ENCODE measurements around the gene MICALL2.

Gene MICALL2

GRCh38 chr7:1493129-1493528 is 33.9 kb upstream of the MICALL2 start:
- no peak for DNase-seq (ENCODE audit: low read depth)

- no peak for DNase-seq (ENCODE audit: low read depth)
Observed at GRCh38 chr7:1492640-1493039, 33.4 kb upstream of the MICALL2 start.

GRCh38 chr7:1492221-1492620 is 33.0 kb upstream of the MICALL2 start:
- DNase-seq (ENCODE audit: low read depth): no peak

GRCh38 chr7:1490837-1491236 is 31.6 kb upstream of the MICALL2 start:
- DNase-seq (ENCODE audit: low read depth): no peak

GRCh38 chr7:1489336-1489735 is 30.1 kb upstream of the MICALL2 start:
- no peak for DNase-seq (ENCODE audit: low read depth)

- DNase-seq (ENCODE audit: low read depth): no peak
Observed at GRCh38 chr7:1488016-1488415, 28.7 kb upstream of the MICALL2 start.

- no peak for DNase-seq (ENCODE audit: low read depth)
Observed at GRCh38 chr7:1487466-1487865, 28.2 kb upstream of the MICALL2 start.

GRCh38 chr7:1486571-1486970 is 27.3 kb upstream of the MICALL2 start:
- no peak for DNase-seq (ENCODE audit: low read depth)

GRCh38 chr7:1485156-1485555 is 25.9 kb upstream of the MICALL2 start:
- no peak for DNase-seq (ENCODE audit: low read depth)

GRCh38 chr7:1484569-1484968 is 25.3 kb upstream of the MICALL2 start:
- DNase-seq (ENCODE audit: low read depth): no peak

- DNase-seq (ENCODE audit: low read depth): no peak
Observed at GRCh38 chr7:1483536-1484505, 24.6 kb upstream of the MICALL2 start.

- DNase-seq (ENCODE audit: low read depth): no peak
Observed at GRCh38 chr7:1483079-1483478, 23.8 kb upstream of the MICALL2 start.

GRCh38 chr7:1481300-1481699 is 22.0 kb upstream of the MICALL2 start:
- no peak for DNase-seq (ENCODE audit: low read depth)

GRCh38 chr7:1480670-1481069 is 21.4 kb upstream of the MICALL2 start:
- no peak for DNase-seq (ENCODE audit: low read depth)

GRCh38 chr7:1479287-1479686 is 20.0 kb upstream of the MICALL2 start:
- DNase-seq (ENCODE audit: low read depth): no peak

GRCh38 chr7:1478480-1478879 is 19.2 kb upstream of the MICALL2 start:
- no peak for DNase-seq (ENCODE audit: low read depth)

- no peak for DNase-seq (ENCODE audit: low read depth)
Observed at GRCh38 chr7:1476859-1477258, 17.6 kb upstream of the MICALL2 start.

GRCh38 chr7:1475991-1476390 is 16.7 kb upstream of the MICALL2 start:
- DNase-seq (ENCODE audit: low read depth): no peak

- DNase-seq (ENCODE audit: low read depth): no peak
Observed at GRCh38 chr7:1475393-1475792, 16.1 kb upstream of the MICALL2 start.

GRCh38 chr7:1474736-1475135 is 15.5 kb upstream of the MICALL2 start:
- DNase-seq (ENCODE audit: low read depth): no peak

- peak; percentile 78 for DNase-seq (ENCODE audit: low read depth)
Observed at GRCh38 chr7:1473864-1474512, 14.7 kb upstream of the MICALL2 start.

- DNase-seq (ENCODE audit: low read depth): no peak
Observed at GRCh38 chr7:1470901-1471300, 11.6 kb upstream of the MICALL2 start.

- no peak for DNase-seq (ENCODE audit: low read depth)
Observed at GRCh38 chr7:1468643-1469298, 9.5 kb upstream of the MICALL2 start.

Measured in fibroblast of gingiva (primary cell).